Activated T-cell treated with anti-CD3 and anti-CD28 coated beads, Interleukin-2, amount 50 U/mL, for 24 hours (primary cell): ENCODE results near the gene GOLGA8O.
"Not testable (repeated sequence)": the region's sequence is repeated elsewhere in the genome, so short reads cannot be mapped to it uniquely, and the experiment has no call there.

ENCODE experiments used
- DNase-seq: peaks from one replicate; pipeline ENCODE4 v3.0.0-alpha.2; 2020
- H3K27ac Mint-ChIP-seq: 2 replicates; pipeline ENCODE4 v1.8.0; 2020; ENCODE audit warnings: mild to moderate bottlenecking, mixed read lengths
- H3K27me3 Mint-ChIP-seq: 2 replicates; pipeline ENCODE4 v1.8.0; 2020; ENCODE audit warnings: mixed read lengths
- H3K36me3 Mint-ChIP-seq: 2 replicates; pipeline ENCODE4 v1.8.0; 2020; ENCODE audit warnings: low read depth, mixed read lengths
- H3K4me1 Mint-ChIP-seq: 2 replicates; pipeline ENCODE4 v1.8.0; 2020; ENCODE audit warnings: low read depth, mixed read lengths
- H3K4me3 Mint-ChIP-seq: 2 replicates; pipeline ENCODE4 v1.8.0; 2020; ENCODE audit warnings: mild to moderate bottlenecking, moderate library complexity, mixed read lengths
- H3K9me3 Mint-ChIP-seq: 2 replicates; pipeline ENCODE4 v1.8.0; 2020; ENCODE audit warnings: mixed read lengths

GOLGA8O gene

GRCh38 chr15:32455534-32455933 is at the start of gene GOLGA8O:
Gene GOLGA8O (minus strand): TSS chr15:32455634. CDS start chr15:32455536, 98 bp downstream.
- not testable (repeated sequence) for H3K4me3 Mint-ChIP-seq, DNase-seq, H3K36me3 Mint-ChIP-seq, H3K27ac Mint-ChIP-seq, H3K27me3 Mint-ChIP-seq, H3K4me1 Mint-ChIP-seq, H3K9me3 Mint-ChIP-seq

- not testable (repeated sequence) for H3K27me3 Mint-ChIP-seq, H3K27ac Mint-ChIP-seq, H3K36me3 Mint-ChIP-seq, H3K4me3 Mint-ChIP-seq, DNase-seq, H3K9me3 Mint-ChIP-seq, H3K4me1 Mint-ChIP-seq
Measured at GRCh38 chr15:32504152-32504811, 48.8 kb upstream of the GOLGA8O start.

GRCh38 chr15:32502946-32503345 is 47.5 kb upstream of the GOLGA8O start:
- not testable (repeated sequence) for H3K4me1 Mint-ChIP-seq, H3K4me3 Mint-ChIP-seq, H3K36me3 Mint-ChIP-seq, H3K9me3 Mint-ChIP-seq, H3K27ac Mint-ChIP-seq, DNase-seq, H3K27me3 Mint-ChIP-seq

- H3K27me3 Mint-ChIP-seq = not testable (repeated sequence)
Measured at GRCh38 chr15:32492768-32493167, 37.3 kb upstream of the GOLGA8O start.

GRCh38 chr15:32486474-32486873 is 31.0 kb upstream of the GOLGA8O start:
- not testable (repeated sequence) for H3K27ac Mint-ChIP-seq, H3K36me3 Mint-ChIP-seq, DNase-seq, H3K4me1 Mint-ChIP-seq, H3K4me3 Mint-ChIP-seq, H3K27me3 Mint-ChIP-seq, H3K9me3 Mint-ChIP-seq

More at GRCh38 chr15:32492768-32493167, 37.3 kb upstream of the GOLGA8O start:
- H3K9me3 Mint-ChIP-seq, H3K4me3 Mint-ChIP-seq, H3K4me1 Mint-ChIP-seq, H3K36me3 Mint-ChIP-seq, H3K27ac Mint-ChIP-seq, DNase-seq: not testable (repeated sequence)

- not testable (repeated sequence) for H3K27ac Mint-ChIP-seq, DNase-seq, H3K4me3 Mint-ChIP-seq, H3K27me3 Mint-ChIP-seq, H3K9me3 Mint-ChIP-seq, H3K4me1 Mint-ChIP-seq, H3K36me3 Mint-ChIP-seq
Measured at GRCh38 chr15:32483377-32483776, 27.9 kb upstream of the GOLGA8O start.

- H3K9me3 Mint-ChIP-seq, H3K4me3 Mint-ChIP-seq, H3K36me3 Mint-ChIP-seq, DNase-seq, H3K27ac Mint-ChIP-seq, H3K4me1 Mint-ChIP-seq, H3K27me3 Mint-ChIP-seq: not testable (repeated sequence)
Measured at GRCh38 chr15:32481683-32482082, 26.2 kb upstream of the GOLGA8O start.

- H3K9me3 Mint-ChIP-seq, H3K27ac Mint-ChIP-seq, H3K27me3 Mint-ChIP-seq, DNase-seq, H3K4me3 Mint-ChIP-seq, H3K4me1 Mint-ChIP-seq, H3K36me3 Mint-ChIP-seq: not testable (repeated sequence)
Measured at GRCh38 chr15:32468076-32468475, 12.6 kb upstream of the GOLGA8O start.

- not testable (repeated sequence) for H3K4me3 Mint-ChIP-seq, H3K4me1 Mint-ChIP-seq, H3K36me3 Mint-ChIP-seq, H3K27me3 Mint-ChIP-seq, H3K27ac Mint-ChIP-seq, H3K9me3 Mint-ChIP-seq
- DNase-seq = peak; percentile 29
Measured at GRCh38 chr15:32440445-32440977, 14.9 kb downstream of the GOLGA8O start.

- H3K27me3 Mint-ChIP-seq, H3K36me3 Mint-ChIP-seq, DNase-seq, H3K4me1 Mint-ChIP-seq, H3K27ac Mint-ChIP-seq, H3K9me3 Mint-ChIP-seq, H3K4me3 Mint-ChIP-seq: not testable (repeated sequence)
Measured at GRCh38 chr15:32434102-32434963, 21.1 kb downstream of the GOLGA8O start.

GRCh38 chr15:32427635-32428034 is 27.8 kb downstream of the GOLGA8O start:
- not testable (repeated sequence) for H3K36me3 Mint-ChIP-seq, H3K27ac Mint-ChIP-seq, H3K4me1 Mint-ChIP-seq, H3K9me3 Mint-ChIP-seq, DNase-seq, H3K4me3 Mint-ChIP-seq, H3K27me3 Mint-ChIP-seq

- DNase-seq, H3K4me1 Mint-ChIP-seq, H3K27ac Mint-ChIP-seq, H3K4me3 Mint-ChIP-seq, H3K9me3 Mint-ChIP-seq, H3K27me3 Mint-ChIP-seq, H3K36me3 Mint-ChIP-seq: not testable (repeated sequence)
Measured at GRCh38 chr15:32426511-32426910, 28.9 kb downstream of the GOLGA8O start.

- DNase-seq, H3K4me3 Mint-ChIP-seq, H3K9me3 Mint-ChIP-seq, H3K27ac Mint-ChIP-seq, H3K36me3 Mint-ChIP-seq, H3K27me3 Mint-ChIP-seq, H3K4me1 Mint-ChIP-seq: not testable (repeated sequence)
Measured at GRCh38 chr15:32407903-32408302, 47.5 kb downstream of the GOLGA8O start.

GRCh38 chr15:32403192-32403591 is 52.2 kb downstream of the GOLGA8O start, which contains the start of gene GOLGA8K:
Gene GOLGA8K (minus strand): TSS chr15:32403292. CDS start chr15:32403194, 98 bp downstream.
- not testable (repeated sequence) for H3K36me3 Mint-ChIP-seq, H3K27me3 Mint-ChIP-seq, DNase-seq, H3K27ac Mint-ChIP-seq, H3K4me1 Mint-ChIP-seq, H3K4me3 Mint-ChIP-seq, H3K9me3 Mint-ChIP-seq

GRCh38 chr15:32396522-32396921 is 58.9 kb downstream of the GOLGA8O start:
- H3K36me3 Mint-ChIP-seq, DNase-seq, H3K9me3 Mint-ChIP-seq, H3K4me1 Mint-ChIP-seq, H3K27me3 Mint-ChIP-seq, H3K27ac Mint-ChIP-seq, H3K4me3 Mint-ChIP-seq: not testable (repeated sequence)
